Activated CD4-positive, alpha-beta T cell treated with anti-CD3 and anti-CD28 coated beads, Interleukin-2, amount 50 U/mL, for 1 hour (primary cell): ENCODE measurements around the gene PHF5A.

Experiments
- DNase-seq: peaks from one replicate; pipeline ENCODE4 v3.0.0-alpha.2; 2020

PHF5A gene

DNA sequence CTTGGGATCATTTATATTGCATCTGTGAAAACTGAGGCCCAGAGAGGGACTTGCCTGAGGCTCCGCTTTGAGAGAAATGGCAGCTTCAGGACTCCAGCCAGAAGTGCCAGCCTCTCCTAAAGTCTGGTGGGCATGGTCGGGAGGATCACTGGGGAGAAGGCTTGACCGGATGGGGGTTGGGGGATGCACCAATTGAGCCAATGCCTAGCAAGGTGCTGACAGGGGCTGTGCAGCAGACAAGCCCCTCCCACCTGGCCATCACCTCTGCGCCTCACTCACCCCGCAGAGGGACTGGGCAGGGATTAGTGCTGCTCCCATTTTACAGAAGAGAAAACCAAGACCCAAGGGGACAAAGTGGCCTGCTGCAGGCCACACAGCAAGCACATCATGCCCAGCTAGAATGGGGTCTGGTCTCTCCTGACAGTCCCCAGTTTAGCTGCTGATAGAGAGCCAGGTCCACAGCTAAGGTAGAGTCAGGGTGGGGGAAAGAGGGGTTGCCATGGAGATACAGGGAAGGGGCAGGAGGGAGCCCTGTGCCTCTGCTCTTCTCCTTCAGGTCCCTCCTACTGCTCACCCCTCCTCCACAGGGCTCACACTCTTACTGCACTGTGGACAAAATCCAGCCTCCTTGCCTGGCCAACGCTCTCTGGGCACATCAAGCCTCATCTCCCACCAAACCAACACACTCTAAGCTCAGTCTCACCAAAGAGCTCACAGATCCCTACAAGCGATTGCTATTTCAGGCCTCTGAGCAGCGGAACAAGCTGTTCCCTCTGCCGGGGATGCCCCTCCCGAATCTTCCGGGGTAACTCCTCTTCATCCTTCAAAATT, 57.3 kb downstream of the PHF5A start:
- no peak for DNase-seq

- DNase-seq: no peak
These were observed 58.2 kb downstream of the PHF5A start for GRCh38 chr22:41410311-41410751.
